WTC11 (cell line): Measurements from ENCODE around the gene NCOA1. TPM values are rescaled to one million over a fixed set of nuclear protein-coding genes. Genes with fewer than 3 reads are reported as not detected.
A peak's percentile ranks its signal among the peaks of the same experiment; 100 is the strongest.
"Not testable (repeated sequence)": the region's sequence is repeated elsewhere in the genome, so short reads cannot be mapped to it uniquely, and the experiment has no call there.

Source experiments
- ATAC-seq: fragments of 200-7000 bp; cut with Tn5 transposase; 2 replicates; pipeline ENCODE4 v1.10.0; 2021; ENCODE audit warnings: mild to moderate bottlenecking, moderate library complexity
- CTCF ChIA-PET: fragments of 300-600 bp; sonication (Branson Sonifier 250); formaldehyde crosslinking; loops from one replicate; lab custom pipeline; 2021; ENCODE audit warnings: antibody characterized with exemption; lab: Charles Lee
- POLR2A ChIA-PET: fragments of 350-600 bp; sonication (Branson Sonifier 250); formaldehyde crosslinking; loops from one replicate; lab custom pipeline; 2021; ENCODE audit warnings: antibody characterized with exemption; lab: Charles Lee
- DNase-seq: peaks from one replicate; pipeline ENCODE4 v3.0.0; 2021; ENCODE audit warnings: low spot score
- H3K27ac Mint-ChIP-seq: 2 replicates; pipeline ENCODE4 v1.8.0; 2021; ENCODE audit warnings: mixed read lengths
- H3K27me3 Mint-ChIP-seq: 2 replicates; pipeline ENCODE4 v1.8.0; 2021; ENCODE audit warnings: low read depth, mild to moderate bottlenecking, moderate library complexity, mixed read lengths
- H3K36me3 Mint-ChIP-seq: 2 replicates; pipeline ENCODE4 v1.8.0; 2021; ENCODE audit warnings: mixed read lengths
- H3K4me1 Mint-ChIP-seq: 2 replicates; pipeline ENCODE4 v1.8.0; 2022; ENCODE audit warnings: mixed read lengths
- H3K4me3 Mint-ChIP-seq: 2 replicates; pipeline ENCODE4 v1.8.0; 2021; ENCODE audit warnings: mild to moderate bottlenecking, moderate library complexity, mixed read lengths
- H3K9me3 Mint-ChIP-seq: 2 replicates; pipeline ENCODE4 v1.8.0; 2021; ENCODE audit warnings: mixed read lengths
- AR ChIP-seq: fragments of 250-450 bp; sonication (Bioruptor Pico); IDR thresholded peaks from 2 replicates; pipeline ENCODE4 v1.9.0; 2021; ENCODE audit warnings: mild to moderate bottlenecking
- CBFB ChIP-seq: sonication (generic); formaldehyde crosslinking; IDR thresholded peaks from 2 replicates; pipeline ENCODE4 v1.8.1; 2022; ENCODE audit warnings: mild to moderate bottlenecking, low read depth, missing genetic modification reagents
- CDX4 ChIP-seq: fragments of 250-450 bp; sonication (Bioruptor Pico); IDR thresholded peaks from 2 replicates; pipeline ENCODE4 v1.9.0; 2021; ENCODE audit warnings: moderate library complexity, mild to moderate bottlenecking, inconsistent platforms, borderline replicate concordance
- GABPB1 ChIP-seq: sonication (generic); formaldehyde crosslinking; IDR thresholded peaks from 2 replicates; pipeline ENCODE4 v1.8.1; 2023; ENCODE audit warnings: mild to moderate bottlenecking, missing genetic modification reagents
- GRHL2 ChIP-seq: fragments of 250-450 bp; sonication (Bioruptor Pico); IDR thresholded peaks from 2 replicates; pipeline ENCODE4 v1.8.0; 2022; ENCODE audit warnings: mild to moderate bottlenecking, moderate library complexity; ENCODE audit not compliant: insufficient replicate concordance, severe bottlenecking
- GTF2I ChIP-seq: fragments of 250-450 bp; sonication (Bioruptor Pico); conservative IDR thresholded peaks from 2 replicates; pipeline ENCODE4 v1.4.0; 2021; ENCODE audit warnings: mild to moderate bottlenecking
- IRF1 ChIP-seq: sonication (generic); formaldehyde crosslinking; IDR thresholded peaks from 2 replicates; pipeline ENCODE4 v1.8.0; 2023; ENCODE audit warnings: missing genetic modification reagents
- JUN ChIP-seq: sonication (generic); formaldehyde crosslinking; IDR thresholded peaks from 2 replicates; pipeline ENCODE4 v1.8.0; 2023; ENCODE audit warnings: mild to moderate bottlenecking, missing genetic modification reagents
- MYBL2 ChIP-seq: sonication (generic); formaldehyde crosslinking; IDR thresholded peaks from 2 replicates; pipeline ENCODE4 v1.8.1; 2023; ENCODE audit warnings: mild to moderate bottlenecking, moderate library complexity, missing genetic modification reagents
- NFYB ChIP-seq: sonication (generic); formaldehyde crosslinking; conservative IDR thresholded peaks from 2 replicates; pipeline ENCODE4 v1.8.0; 2022; ENCODE audit warnings: low read depth, missing genetic modification reagents
- PREB ChIP-seq: sonication (generic); formaldehyde crosslinking; IDR thresholded peaks from 2 replicates; pipeline ENCODE4 v1.8.1; 2022; ENCODE audit warnings: mild to moderate bottlenecking, missing genetic modification reagents, moderate library complexity, borderline replicate concordance
- STAT6 ChIP-seq: sonication (generic); formaldehyde crosslinking; conservative IDR thresholded peaks from 2 replicates; pipeline ENCODE4 v1.8.1; 2023; ENCODE audit warnings: mild to moderate bottlenecking, low read depth, missing genetic modification reagents, moderate library complexity
- ZBTB21 ChIP-seq: sonication (generic); formaldehyde crosslinking; IDR thresholded peaks from 2 replicates; pipeline ENCODE4 v1.8.1; 2023; ENCODE audit warnings: mild to moderate bottlenecking, missing genetic modification reagents, borderline replicate concordance
- ZNF317 ChIP-seq: sonication (generic); formaldehyde crosslinking; IDR thresholded peaks from 2 replicates; pipeline ENCODE4 v1.8.1; 2023; ENCODE audit warnings: low read depth, mild to moderate bottlenecking, moderate library complexity, missing genetic modification reagents, borderline replicate concordance
- ZNF416 ChIP-seq: fragments of 250-450 bp; sonication (Bioruptor Pico); IDR thresholded peaks from 2 replicates; pipeline ENCODE4 v1.9.0; 2021; ENCODE audit warnings: mild to moderate bottlenecking, inconsistent platforms
- ZNF512 ChIP-seq: sonication (generic); formaldehyde crosslinking; IDR thresholded peaks from 2 replicates; pipeline ENCODE4 v1.8.1; 2022; ENCODE audit warnings: missing genetic modification reagents, borderline replicate concordance
- total RNA-seq: library from RNA; stranded (reverse); gene quantifications from 3 replicates; pipeline ENCODE4 v1.2.3, GENCODE V29; 2021

The NCOA1 gene
- total RNA-seq, 1 experiment from 2014 or later = 16.9 TPM

GRCh38 chr2:24480245-24480644, 10.8 kb upstream of the NCOA1 start:
- no peak for ATAC-seq
- Mint-ChIP-seq H3K4me1 (peaks cover 2% of the 10 kb centered on the region; the same call in 1 of the 2 replicates), H3K27me3 (no peaks in the 10 kb centered on the region), H3K9me3 (peaks cover 16% of the 10 kb centered on the region), H3K27ac (no peak overlapping the region), H3K36me3 (peaks cover 3% of the 10 kb centered on the region; the same call in 1 of the 2 replicates), H3K4me3 (no peak overlapping the region)
- ChIA-PET CTCF (no interaction called here), POLR2A (no interaction called here)
- DNase-seq = no peak
- TF ChIP-seq GTF2I = peak; percentile 79
- no peak for TF ChIP-seq GABPB1 (CRISPR knock-in tag)
- no peak for TF ChIP-seq CDX4

GRCh38 chr2:24482251-24482971, 8.6 kb upstream of the NCOA1 start:
- Mint-ChIP-seq H3K27me3 (no peaks in the 10 kb centered on the region), H3K9me3 (peaks cover 16% of the 10 kb centered on the region)
- no peak for ATAC-seq
- TF ChIP-seq NFYB (CRISPR knock-in tag) (no peak), ZBTB21 (CRISPR knock-in tag) (no peak), GABPB1 (CRISPR knock-in tag) (no peak)
- TF ChIP-seq, all 79 proteins: peak for 0
- Mint-ChIP-seq H3K4me1 (peaks cover 2% of the 10 kb centered on the region; the same call in 1 of the 2 replicates), H3K27ac (no peak overlapping the region), H3K4me3 (no peak overlapping the region), H3K36me3 (peaks cover 3% of the 10 kb centered on the region; the same call in 1 of the 2 replicates)
- ChIA-PET POLR2A (interaction anchor here (0.8 kb wide), 1 partner anchor 13 kb away, joined by 3 read pairs; no protein-coding TSS in a partner anchor), CTCF (interaction anchor here (0.5 to 0.7 kb wide), 2 partner anchors 11 to 61 kb away, joined by 3 to 4 read pairs; no protein-coding TSS in a partner anchor)
- DNase-seq = no peak

GRCh38 chr2:24482972-24483300, 8.1 kb upstream of the NCOA1 start:
- Mint-ChIP-seq H3K27ac (no peak overlapping the region), H3K4me1 (peaks cover 2% of the 10 kb centered on the region; the same call in 1 of the 2 replicates), H3K4me3 (no peak overlapping the region), H3K36me3 (peaks cover 3% of the 10 kb centered on the region; the same call in 1 of the 2 replicates), H3K27me3 (no peaks in the 10 kb centered on the region), H3K9me3 (peaks cover 16% of the 10 kb centered on the region)
- CTCF ChIA-PET = no interaction called here
- ATAC-seq (no peak), DNase-seq (no peak)
- POLR2A ChIA-PET = no interaction called here
- TF ChIP-seq NFYB (CRISPR knock-in tag) (no peak), ZNF317 (CRISPR knock-in tag) (no peak), STAT6 (CRISPR knock-in tag) (no peak), IRF1 (no peak), GABPB1 (CRISPR knock-in tag) (no peak), CBFB (CRISPR knock-in tag) (no peak), AR (CRISPR knock-in tag) (no peak), PREB (CRISPR knock-in tag) (no peak), ZNF416 (CRISPR knock-in tag) (no peak), GRHL2 (CRISPR knock-in tag) (no peak), MYBL2 (CRISPR knock-in tag) (no peak), ZNF512 (no peak), JUN (CRISPR knock-in tag) (no peak)

GRCh38 chr2:24484677-24485076, 6.4 kb upstream of the NCOA1 start:
- POLR2A ChIA-PET, ATAC-seq, H3K27ac Mint-ChIP-seq, CTCF ChIA-PET, H3K27me3 Mint-ChIP-seq, H3K36me3 Mint-ChIP-seq, DNase-seq, H3K4me3 Mint-ChIP-seq: not testable (repeated sequence)
- peaks cover 12% of the 10 kb centered on the region for H3K4me1 Mint-ChIP-seq
- H3K9me3 Mint-ChIP-seq = peaks cover 16% of the 10 kb centered on the region
